GM19463 (cell line): ENCODE data around the gene LEPR.
"Not testable (repeated sequence)": the region's sequence is repeated elsewhere in the genome, so short reads cannot be mapped to it uniquely, and the experiment has no call there.

Experiments
- ATAC-seq: cut with Tn5 transposase; IDR thresholded peaks from one replicate; pipeline ENCODE4 v1.9.1; 2021; ENCODE audit warnings: mild to moderate bottlenecking, moderate library complexity; ENCODE audit not compliant: unreplicated experiment

LEPR gene, protein sequence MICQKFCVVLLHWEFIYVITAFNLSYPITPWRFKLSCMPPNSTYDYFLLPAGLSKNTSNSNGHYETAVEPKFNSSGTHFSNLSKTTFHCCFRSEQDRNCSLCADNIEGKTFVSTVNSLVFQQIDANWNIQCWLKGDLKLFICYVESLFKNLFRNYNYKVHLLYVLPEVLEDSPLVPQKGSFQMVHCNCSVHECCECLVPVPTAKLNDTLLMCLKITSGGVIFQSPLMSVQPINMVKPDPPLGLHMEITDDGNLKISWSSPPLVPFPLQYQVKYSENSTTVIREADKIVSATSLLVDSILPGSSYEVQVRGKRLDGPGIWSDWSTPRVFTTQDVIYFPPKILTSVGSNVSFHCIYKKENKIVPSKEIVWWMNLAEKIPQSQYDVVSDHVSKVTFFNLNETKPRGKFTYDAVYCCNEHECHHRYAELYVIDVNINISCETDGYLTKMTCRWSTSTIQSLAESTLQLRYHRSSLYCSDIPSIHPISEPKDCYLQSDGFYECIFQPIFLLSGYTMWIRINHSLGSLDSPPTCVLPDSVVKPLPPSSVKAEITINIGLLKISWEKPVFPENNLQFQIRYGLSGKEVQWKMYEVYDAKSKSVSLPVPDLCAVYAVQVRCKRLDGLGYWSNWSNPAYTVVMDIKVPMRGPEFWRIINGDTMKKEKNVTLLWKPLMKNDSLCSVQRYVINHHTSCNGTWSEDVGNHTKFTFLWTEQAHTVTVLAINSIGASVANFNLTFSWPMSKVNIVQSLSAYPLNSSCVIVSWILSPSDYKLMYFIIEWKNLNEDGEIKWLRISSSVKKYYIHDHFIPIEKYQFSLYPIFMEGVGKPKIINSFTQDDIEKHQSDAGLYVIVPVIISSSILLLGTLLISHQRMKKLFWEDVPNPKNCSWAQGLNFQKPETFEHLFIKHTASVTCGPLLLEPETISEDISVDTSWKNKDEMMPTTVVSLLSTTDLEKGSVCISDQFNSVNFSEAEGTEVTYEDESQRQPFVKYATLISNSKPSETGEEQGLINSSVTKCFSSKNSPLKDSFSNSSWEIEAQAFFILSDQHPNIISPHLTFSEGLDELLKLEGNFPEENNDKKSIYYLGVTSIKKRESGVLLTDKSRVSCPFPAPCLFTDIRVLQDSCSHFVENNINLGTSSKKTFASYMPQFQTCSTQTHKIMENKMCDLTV

DNA sequence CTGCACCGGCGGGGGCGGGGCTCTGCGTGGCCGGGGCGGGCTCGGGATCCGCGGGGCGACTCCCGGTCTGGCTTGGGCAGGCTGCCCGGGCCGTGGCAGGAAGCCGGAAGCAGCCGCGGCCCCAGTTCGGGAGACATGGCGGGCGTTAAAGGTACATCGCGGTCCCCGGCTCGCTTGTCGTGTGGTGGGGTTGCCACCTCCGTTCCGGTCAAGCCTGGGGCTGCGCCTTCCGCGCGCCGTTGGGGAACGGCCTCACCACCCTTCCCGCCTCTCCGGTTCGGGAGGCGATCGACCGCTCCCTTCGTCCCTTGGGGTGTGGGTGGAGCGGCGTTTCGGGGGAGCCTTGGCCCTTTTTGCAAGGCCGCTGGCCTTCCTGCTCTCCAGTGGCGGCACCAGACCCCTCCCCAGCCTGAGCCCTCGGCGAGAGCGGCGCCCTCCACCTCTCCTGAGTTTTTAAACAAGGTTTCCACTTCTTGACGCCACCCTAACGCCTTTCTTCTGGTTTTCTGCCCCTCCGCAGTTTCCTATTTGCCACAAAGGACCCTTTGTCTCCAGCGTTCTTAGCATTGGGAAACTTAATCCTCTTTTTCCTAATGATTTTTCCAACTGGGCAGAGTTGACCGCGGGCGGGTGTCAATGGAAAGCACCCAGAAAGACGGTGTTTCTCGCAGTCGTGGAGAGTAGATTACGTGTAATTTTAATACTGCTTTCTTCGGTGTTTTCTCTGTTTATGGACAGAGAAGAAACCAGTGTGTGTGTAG lies at the start of gene LEPR, which contains the start of gene LEPROT:
Gene LEPR (plus strand): TSS at position 79 of the 761 bp plus-strand sequence. CDS start 144,898 bp downstream, outside the sequence.
Gene LEPROT (plus strand): TSS at position 79 of the 761 bp plus-strand sequence. CDS start 57 bp downstream, at position 136.
- peak; percentile 53 for ATAC-seq

GRCh38 chr1:65371544-65371943 lies 48.9 kb upstream of the LEPR start:
- no peak for ATAC-seq

GRCh38 chr1:65372557-65372956 lies 47.9 kb upstream of the LEPR start:
- no peak for ATAC-seq

GRCh38 chr1:65377496-65378246 lies 42.8 kb upstream of the LEPR start:
- ATAC-seq, result no peak

- ATAC-seq, result no peak
Measured at GRCh38 chr1:65378247-65378946, 42.1 kb upstream of the LEPR start.

GRCh38 chr1:65384426-65384825 lies 36.0 kb upstream of the LEPR start:
- ATAC-seq, result not testable (repeated sequence)

GRCh38 chr1:65386439-65386838 lies 34.0 kb upstream of the LEPR start:
- ATAC-seq, result no peak

GRCh38 chr1:65387821-65388220 lies 32.6 kb upstream of the LEPR start:
- ATAC-seq, result no peak

- no peak for ATAC-seq
Measured at GRCh38 chr1:65388908-65389695, 31.4 kb upstream of the LEPR start.

GRCh38 chr1:65392497-65392896 lies 28.0 kb upstream of the LEPR start:
- ATAC-seq, result no peak

- ATAC-seq, result peak; percentile 96
Measured at GRCh38 chr1:65393347-65393746, 27.1 kb upstream of the LEPR start.

DNA sequence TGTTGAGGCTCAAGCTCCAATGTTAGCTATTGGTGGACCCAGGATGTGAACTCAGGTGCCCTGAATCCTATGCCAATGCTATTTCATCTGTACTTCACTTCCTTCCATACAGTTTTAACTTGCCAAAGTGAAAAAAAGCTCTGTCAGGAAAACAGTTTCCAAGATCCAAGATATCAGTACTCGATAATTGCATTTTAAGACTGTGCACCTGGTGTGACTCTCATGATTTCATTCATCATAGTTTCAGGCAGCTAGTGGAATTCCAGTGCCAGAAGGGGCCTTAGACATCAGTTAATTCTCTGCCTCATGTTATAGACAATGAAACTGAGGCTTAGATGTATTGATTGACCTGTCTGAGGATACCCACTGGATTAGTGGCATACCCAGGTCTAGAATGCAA lies 26.5 kb upstream of the LEPR start:
- no peak for ATAC-seq

GRCh38 chr1:65395887-65396612 lies 24.4 kb upstream of the LEPR start:
- ATAC-seq, result no peak

DNA sequence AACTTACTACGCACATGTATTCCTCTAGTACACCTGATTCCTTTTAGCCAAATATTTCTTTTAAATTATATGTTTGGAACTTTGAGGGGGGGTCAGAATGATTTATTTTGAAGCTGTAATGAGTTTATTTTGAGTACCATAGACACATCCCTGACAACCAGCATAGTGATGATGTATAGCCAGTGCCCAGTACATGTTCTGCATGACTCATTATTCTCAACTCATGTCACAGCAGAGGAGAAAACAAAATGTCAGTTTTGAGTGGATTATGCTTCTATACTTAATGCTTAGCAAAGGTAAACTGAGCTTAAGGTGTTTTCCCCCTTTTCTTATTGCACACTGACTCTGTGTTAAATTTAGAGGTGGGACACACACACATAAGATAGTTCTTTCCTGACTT lies 22.4 kb upstream of the LEPR start:
- no peak for ATAC-seq

DNA sequence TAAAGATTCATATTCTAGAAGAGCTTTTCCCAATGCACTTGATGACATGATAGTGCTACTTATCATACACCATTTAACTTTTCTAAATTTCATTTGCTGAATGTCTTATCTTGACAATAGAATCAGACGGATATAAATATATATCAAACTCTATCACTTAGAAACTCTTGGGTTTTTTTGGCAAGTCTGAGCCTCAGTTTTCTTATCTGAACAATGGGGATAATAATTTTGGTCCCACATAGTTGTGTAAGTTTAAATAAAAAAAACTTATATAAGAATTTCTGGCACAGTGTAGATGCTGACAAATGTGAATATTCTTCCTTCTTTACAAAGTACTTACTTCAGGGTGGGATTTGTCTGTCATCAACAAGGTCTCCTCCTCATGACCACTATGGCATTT lies 21.5 kb upstream of the LEPR start:
- ATAC-seq, result no peak

DNA sequence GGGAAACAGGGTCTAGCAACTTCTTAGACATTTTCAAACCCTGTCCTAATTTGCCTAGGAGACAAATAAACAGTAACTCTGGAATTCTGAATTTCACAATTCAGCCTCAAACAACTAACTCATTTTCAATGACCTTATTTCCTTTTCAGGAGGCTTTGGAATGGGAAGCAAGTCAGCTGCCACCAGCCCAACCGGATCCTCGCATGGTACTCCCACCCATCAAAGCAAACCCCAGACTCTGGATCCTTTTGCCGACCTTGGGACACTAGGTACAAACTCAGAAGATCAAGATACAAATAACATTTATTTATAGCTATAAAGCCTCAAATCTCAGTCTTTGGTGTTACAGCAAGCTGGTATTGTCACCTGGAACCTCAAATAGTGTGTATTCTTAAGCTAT lies 18.9 kb upstream of the LEPR start:
- no peak for ATAC-seq

DNA sequence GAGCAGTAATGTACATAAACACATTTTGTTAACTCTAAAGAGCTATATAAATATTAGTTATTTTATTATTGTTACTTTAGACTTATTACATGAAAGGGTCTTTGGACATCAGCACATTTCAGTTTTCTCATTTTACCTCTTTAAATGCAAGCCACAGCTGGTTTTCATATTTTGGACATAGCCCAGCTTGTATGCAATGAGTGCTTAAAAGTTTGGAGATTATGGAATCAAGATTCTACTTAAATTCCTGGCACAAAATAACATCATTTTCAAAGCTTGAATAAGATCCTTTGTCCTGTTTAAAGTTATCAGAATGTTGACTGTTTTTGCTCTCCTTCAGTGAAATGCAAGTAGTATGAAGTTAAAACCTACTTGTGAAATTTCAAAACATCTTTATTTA lies 15.5 kb upstream of the LEPR start:
- no peak for ATAC-seq

DNA sequence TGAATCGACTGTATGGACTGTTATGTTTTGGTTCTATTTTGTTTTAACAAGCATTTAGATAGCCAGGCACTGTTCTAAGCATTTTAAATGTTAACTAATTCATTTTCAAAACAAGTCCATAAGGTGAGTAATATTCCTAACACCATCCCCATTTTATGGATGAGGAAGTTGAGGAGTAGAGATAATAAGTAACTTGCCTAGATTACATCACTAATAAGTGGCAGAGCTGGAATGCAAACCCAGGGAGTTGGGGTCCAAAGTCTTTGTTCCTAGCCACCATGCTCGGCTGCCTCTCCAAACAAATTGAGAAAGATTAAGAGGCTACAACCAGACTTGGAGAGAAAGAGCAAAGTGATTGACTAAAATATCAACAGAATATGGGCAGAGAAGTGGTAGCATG lies 12.6 kb upstream of the LEPR start:
- no peak for ATAC-seq
